Endothelial cell (in vitro differentiated cells): ENCODE data around the gene CNOT1. TPM values are rescaled to one million over a fixed set of nuclear protein-coding genes. Genes with fewer than 3 reads are reported as not detected.

Experiments
- DNase-seq: peaks from one replicate; pipeline ENCODE4 v3.0.0; 2021; ENCODE audit warnings: low spot score
- H3K27ac Mint-ChIP-seq: one replicate; pipeline ENCODE4 v1.8.0; 2021; ENCODE audit warnings: mixed read lengths, inconsistent platforms; ENCODE audit not compliant: unreplicated experiment
- H3K27me3 Mint-ChIP-seq: one replicate; pipeline ENCODE4 v1.8.0; 2021; ENCODE audit warnings: mild to moderate bottlenecking, moderate library complexity, mixed read lengths, inconsistent platforms; ENCODE audit not compliant: unreplicated experiment
- H3K36me3 Mint-ChIP-seq: one replicate; pipeline ENCODE4 v1.8.0; 2021; ENCODE audit warnings: mild to moderate bottlenecking, low read depth, mixed read lengths, inconsistent platforms; ENCODE audit not compliant: unreplicated experiment
- H3K4me1 Mint-ChIP-seq: one replicate; pipeline ENCODE4 v1.8.0; 2021; ENCODE audit warnings: mild to moderate bottlenecking, mixed read lengths, inconsistent platforms; ENCODE audit not compliant: unreplicated experiment
- H3K4me3 Mint-ChIP-seq: one replicate; pipeline ENCODE4 v1.8.0; 2021; ENCODE audit warnings: mild to moderate bottlenecking, mixed read lengths, inconsistent platforms; ENCODE audit not compliant: unreplicated experiment
- H3K9me3 Mint-ChIP-seq: one replicate; pipeline ENCODE4 v1.8.0; 2021; ENCODE audit warnings: mixed read lengths, inconsistent platforms; ENCODE audit not compliant: unreplicated experiment
- CTCF ChIP-seq: fragments of 200-600 bp; sonication (generic); IDR thresholded peaks from one replicate; pipeline ENCODE4 v1.5.0; 2021; ENCODE audit warnings: antibody characterized with exemption; ENCODE audit not compliant: unreplicated experiment
- long read RNA-seq: library from polyadenylated mRNA; unstranded; transcript quantifications from one replicate; pipeline ENCODE4 v2.0.0, GENCODE V29; 2020; ENCODE audit not compliant: unreplicated experiment
- total RNA-seq: library from RNA; stranded (reverse); fragmentation: NEBNext Ultra II Directional; extraction: Animal tissue kit (Norgen Biotek cat#: 25700); gene quantifications from one replicate; pipeline ENCODE4 v1.2.1, GENCODE V29; 2021; ENCODE audit not compliant: unreplicated experiment

The CNOT1 gene
- 152 TPM for total RNA-seq
- long read RNA-seq, partial matches to known transcripts: 2 of 4 reads
- long read RNA-seq, other reads (novel, unspliced or antisense): 2 of 4 reads

DNA sequence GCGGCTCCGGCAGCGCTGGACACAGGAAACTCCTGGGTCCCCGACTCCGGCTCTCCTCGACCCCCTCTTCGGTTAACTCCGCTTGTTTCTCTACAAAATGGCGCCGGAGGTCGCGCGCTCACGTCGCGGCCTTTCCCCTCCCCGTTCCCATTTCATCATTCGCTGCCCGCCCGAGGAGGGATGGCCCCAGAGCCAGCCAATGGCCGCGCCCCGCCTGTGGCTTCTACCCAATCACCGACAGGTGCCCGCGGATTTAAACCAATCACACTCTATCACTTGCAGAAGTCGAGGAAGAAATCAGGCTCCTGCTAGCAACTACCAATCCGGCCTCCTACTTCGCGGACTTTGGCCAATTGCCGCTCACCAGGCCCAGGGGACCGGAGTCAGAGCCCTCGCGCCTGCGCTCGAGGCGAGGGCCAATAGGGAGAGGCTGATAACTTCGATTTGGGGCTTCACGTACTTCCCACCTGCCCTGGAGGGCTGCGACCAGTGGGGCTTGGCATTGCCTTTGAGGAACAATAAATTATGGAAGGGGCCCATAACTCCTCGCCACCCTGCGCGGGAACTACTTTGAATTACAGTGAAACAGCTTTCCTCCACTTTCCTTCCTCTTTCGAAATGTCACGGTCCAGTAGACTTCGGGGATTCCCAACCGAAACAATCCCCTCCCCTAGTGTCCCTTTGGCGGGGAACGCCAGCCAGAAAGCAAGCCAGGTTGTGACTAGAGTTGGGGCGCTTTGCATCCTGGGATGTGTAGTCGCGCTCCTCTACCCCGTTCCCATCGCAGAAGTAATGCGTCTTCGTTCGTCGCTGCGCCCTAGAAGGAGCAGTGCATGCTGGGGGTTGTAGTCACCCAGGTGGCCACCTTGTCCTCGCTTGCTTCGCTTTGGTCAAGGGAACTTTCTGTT is at the start of gene CNOT1:
Gene CNOT1 (minus strand): TSS at position 94 of the 908 bp plus-strand sequence. CDS start 30,489 bp downstream, outside the sequence.
- Mint-ChIP-seq H3K4me3 (peak within 1 kb of the TSS; percentile 99), H3K36me3 (no peaks in the 10 kb centered on the region), H3K27ac (peak within 1 kb of the TSS; percentile 97)

GRCh38 chr16:58678716-58679115 is 49.1 kb upstream of the CNOT1 start:
- peaks cover 23% of the 10 kb centered on the region for H3K4me1 Mint-ChIP-seq
- no peak for TF ChIP-seq CTCF
- H3K36me3 Mint-ChIP-seq: peaks cover 32% of the 10 kb centered on the region
- H3K9me3 Mint-ChIP-seq: no peaks in the 10 kb centered on the region
- peaks cover 3% of the 10 kb centered on the region for H3K27me3 Mint-ChIP-seq
- no peak overlapping the region for H3K27ac Mint-ChIP-seq
- no peak for DNase-seq
- no peak overlapping the region for H3K4me3 Mint-ChIP-seq

More for the DNA sequence above, at the start of gene CNOT1:
- no peak for TF ChIP-seq CTCF
- Mint-ChIP-seq H3K27me3 (peaks cover 17% of the 10 kb centered on the region), H3K9me3 (no peaks in the 10 kb centered on the region), H3K4me1 (peaks cover 21% of the 10 kb centered on the region)
- DNase-seq: peak; percentile 98

DNA sequence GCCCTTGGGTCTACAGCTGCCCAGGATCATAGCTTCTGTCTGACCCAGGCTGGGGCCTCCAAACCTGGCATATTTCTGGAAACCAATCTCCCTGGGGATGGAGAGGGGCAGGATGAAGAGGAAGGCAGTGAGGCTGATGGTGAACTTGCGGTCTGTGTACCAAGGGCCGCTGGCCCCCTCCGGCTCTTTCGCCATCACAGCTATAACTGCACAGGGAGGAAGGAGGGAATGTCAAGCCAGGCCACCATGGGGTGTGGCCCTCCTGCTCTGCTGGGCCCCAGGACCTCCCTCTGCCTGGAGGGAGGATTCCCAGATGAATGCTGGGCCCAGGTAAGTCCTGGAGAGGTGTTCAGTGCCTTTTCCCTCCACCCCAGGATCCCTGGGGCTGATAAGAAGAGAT is 48.6 kb upstream of the CNOT1 start:
- peaks cover 3% of the 10 kb centered on the region for H3K27me3 Mint-ChIP-seq
- H3K4me1 Mint-ChIP-seq: peaks cover 19% of the 10 kb centered on the region
- H3K36me3 Mint-ChIP-seq: peaks cover 32% of the 10 kb centered on the region
- no peaks in the 10 kb centered on the region for H3K9me3 Mint-ChIP-seq
- TF ChIP-seq CTCF: no peak
- DNase-seq: no peak
- H3K4me3 Mint-ChIP-seq: peak overlapping the region; percentile 31
- no peak overlapping the region for H3K27ac Mint-ChIP-seq

DNA sequence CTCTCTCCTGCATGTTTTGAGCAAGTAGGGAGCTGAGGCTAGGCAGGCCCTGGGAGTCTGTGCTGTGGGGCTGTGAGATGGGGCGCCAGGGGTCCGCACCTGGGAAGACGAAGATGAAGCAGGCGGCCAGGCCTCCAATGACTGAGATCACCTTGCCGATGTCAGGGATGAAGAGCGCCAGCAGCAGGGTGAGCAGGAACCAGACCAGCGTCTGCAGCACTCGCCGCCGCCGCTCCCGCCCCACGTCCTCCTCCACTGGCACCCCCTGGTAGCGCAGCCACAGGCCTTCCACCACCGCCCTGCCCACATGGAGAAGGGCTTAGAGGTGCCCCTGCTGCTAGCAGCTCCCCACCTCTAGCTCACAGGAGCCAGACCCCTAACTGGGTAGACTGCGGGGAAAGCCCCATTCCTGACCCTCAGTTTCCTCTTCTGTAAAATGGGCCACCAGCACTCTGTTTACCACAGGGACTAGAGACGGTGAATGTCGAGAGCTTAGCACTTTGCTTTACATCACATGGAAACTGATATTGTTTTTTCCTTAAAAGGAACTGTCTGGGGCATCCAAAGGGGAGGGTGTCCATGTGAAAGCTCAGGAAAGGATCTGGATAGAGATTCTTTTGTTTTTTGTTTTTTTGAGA is 41.4 kb upstream of the CNOT1 start:
- H3K27ac Mint-ChIP-seq: no peak overlapping the region
- no peak for DNase-seq
- no peaks in the 10 kb centered on the region for H3K9me3 Mint-ChIP-seq
- peaks cover 34% of the 10 kb centered on the region for H3K36me3 Mint-ChIP-seq
- no peak overlapping the region for H3K4me3 Mint-ChIP-seq
- H3K27me3 Mint-ChIP-seq: peaks cover 8% of the 10 kb centered on the region
- no peaks in the 10 kb centered on the region for H3K4me1 Mint-ChIP-seq
- no peak for TF ChIP-seq CTCF

DNA sequence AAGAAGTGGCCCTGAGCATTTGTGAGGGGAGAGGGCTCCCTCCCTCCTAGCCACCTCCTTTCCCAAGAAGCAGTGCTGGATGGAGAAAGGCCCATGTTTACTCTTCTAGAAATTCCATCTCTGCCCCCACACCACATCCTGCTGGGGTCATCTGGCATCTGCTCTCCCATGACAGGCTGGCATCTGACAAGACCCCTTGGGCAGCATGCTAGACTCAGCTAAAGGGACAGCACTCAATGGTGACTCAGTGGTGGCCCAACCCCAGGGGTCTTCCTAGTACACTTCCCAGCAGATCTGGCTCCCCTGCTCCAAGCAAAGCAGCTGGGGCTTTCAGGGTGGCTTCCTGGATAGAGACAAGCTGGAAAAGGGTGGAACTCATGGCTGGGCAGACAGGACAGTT is 40.6 kb upstream of the CNOT1 start:
- Mint-ChIP-seq H3K4me3 (no peak overlapping the region), H3K27ac (no peak overlapping the region), H3K9me3 (no peaks in the 10 kb centered on the region), H3K27me3 (peaks cover 8% of the 10 kb centered on the region), H3K36me3 (peaks cover 34% of the 10 kb centered on the region), H3K4me1 (no peaks in the 10 kb centered on the region)
- no peak for TF ChIP-seq CTCF
- no peak for DNase-seq
